Osteoblast (primary cell): Measurements from ENCODE around the gene ERRFI1. TPM values are rescaled to one million over a fixed set of nuclear protein-coding genes. Genes with fewer than 3 reads are reported as not detected.
A peak's percentile ranks its signal among the peaks of the same experiment; 100 is the strongest.
"Not testable (repeated sequence)": the region's sequence is repeated elsewhere in the genome, so short reads cannot be mapped to it uniquely, and the experiment has no call there.

ENCODE experiments used
- DNase-seq: peaks from one replicate; pipeline ENCODE4 v3.0.0; 2011; ENCODE audit warnings: low spot score, mixed read lengths; ENCODE audit not compliant: insufficient read length; ENCODE audit errors: missing footprints
- H2AFZ ChIP-seq: 2 replicates; pipeline ENCODE4 v1.6.0; 2011; ENCODE audit warnings: mild to moderate bottlenecking, low read length
- H3K27ac ChIP-seq: 2 replicates; pipeline ENCODE4 v1.5.1; 2011; ENCODE audit warnings: mild to moderate bottlenecking, low read depth, low read length, moderate library complexity
- H3K27me3 ChIP-seq: 2 replicates; pipeline ENCODE4 v1.6.0; 2012; ENCODE audit warnings: mild to moderate bottlenecking, control low read depth, inconsistent platforms, low read length, moderate library complexity; ENCODE audit not compliant: insufficient read depth
- H3K36me3 ChIP-seq: 2 replicates; pipeline ENCODE4 v1.5.1; 2011; ENCODE audit warnings: mild to moderate bottlenecking, low read length, control low read depth, moderate library complexity; ENCODE audit not compliant: insufficient read depth
- H3K4me1 ChIP-seq: 2 replicates; pipeline ENCODE4 v1.5.1; 2011; ENCODE audit warnings: mild to moderate bottlenecking, low read length, control low read depth, moderate library complexity; ENCODE audit not compliant: insufficient read depth
- H3K4me2 ChIP-seq: 2 replicates; pipeline ENCODE4 v1.6.0; 2011; ENCODE audit warnings: mild to moderate bottlenecking, low read length; ENCODE audit not compliant: insufficient read depth
- H3K4me3 ChIP-seq: fragments of 200-600 bp; sonication (generic); 3 replicates; pipeline ENCODE4 v1.5.1; 2012; ENCODE audit warnings: mild to moderate bottlenecking, low read length, inconsistent platforms; ENCODE audit not compliant: insufficient read depth
- H3K79me2 ChIP-seq: 2 replicates; pipeline ENCODE4 v1.6.0; 2012; ENCODE audit warnings: mild to moderate bottlenecking, low read length, control low read depth, inconsistent platforms; ENCODE audit not compliant: insufficient read depth
- H3K9me3 ChIP-seq: 2 replicates; pipeline ENCODE4 v1.5.1; 2011; ENCODE audit warnings: low read depth, low read length, control low read depth
- H4K20me1 ChIP-seq: 2 replicates; pipeline ENCODE4 v1.6.0; 2012; ENCODE audit warnings: mild to moderate bottlenecking, low read length, control low read depth; ENCODE audit not compliant: insufficient read depth
- total RNA-seq: library from RNA; depleted of rRNA; stranded (reverse); fragments of >200 nt; gene quantifications from 2 replicates; pipeline ENCODE4 v1.2.3, GENCODE V29; 2012
- TF ChIP-seq, protein P1 (sequence below): IDR thresholded peaks from 2 replicates; pipeline ENCODE4 v1.5.1; 2011; ENCODE audit warnings: mild to moderate bottlenecking, low read depth, low read length, moderate library complexity; ENCODE audit errors: extremely low read depth

Gene ERRFI1
- total RNA-seq, 1 donor: 69.5 TPM

DNA sequence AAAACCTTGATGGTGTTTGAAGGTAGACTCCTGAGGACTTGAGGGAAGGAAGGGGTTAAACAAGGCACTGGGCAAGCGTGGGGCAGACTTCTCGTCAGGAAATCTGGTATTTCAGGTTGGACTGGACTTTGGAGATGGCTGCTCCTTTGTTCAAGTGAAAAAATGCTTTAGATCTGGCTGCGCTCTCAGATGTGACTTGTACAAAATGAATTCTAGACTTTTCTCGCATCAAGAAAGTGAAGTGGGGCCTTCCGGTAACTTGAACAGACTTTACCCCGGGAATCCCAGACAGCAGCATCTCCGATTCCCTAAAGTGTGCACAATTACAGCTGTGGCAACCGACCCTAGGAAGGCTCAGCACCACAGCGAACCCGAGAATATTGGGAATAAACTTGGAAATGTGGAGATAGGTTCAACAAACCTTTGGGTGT, 44.3 kb upstream of the ERRFI1 start:
- Histone ChIP-seq H2AFZ (peak overlapping the region; percentile 80), H3K36me3 (no peaks in the 10 kb centered on the region), H3K27ac (no peak overlapping the region), H3K4me3 (no peak overlapping the region), H3K79me2 (no peaks in the 10 kb centered on the region), H3K4me1 (peaks cover 5% of the 10 kb centered on the region), H3K4me2 (no peak overlapping the region), H4K20me1 (no peaks in the 10 kb centered on the region), H3K27me3 (no peaks in the 10 kb centered on the region), H3K9me3 (no peaks in the 10 kb centered on the region)
- no peak for DNase-seq
- TF ChIP-seq, protein P1, sequence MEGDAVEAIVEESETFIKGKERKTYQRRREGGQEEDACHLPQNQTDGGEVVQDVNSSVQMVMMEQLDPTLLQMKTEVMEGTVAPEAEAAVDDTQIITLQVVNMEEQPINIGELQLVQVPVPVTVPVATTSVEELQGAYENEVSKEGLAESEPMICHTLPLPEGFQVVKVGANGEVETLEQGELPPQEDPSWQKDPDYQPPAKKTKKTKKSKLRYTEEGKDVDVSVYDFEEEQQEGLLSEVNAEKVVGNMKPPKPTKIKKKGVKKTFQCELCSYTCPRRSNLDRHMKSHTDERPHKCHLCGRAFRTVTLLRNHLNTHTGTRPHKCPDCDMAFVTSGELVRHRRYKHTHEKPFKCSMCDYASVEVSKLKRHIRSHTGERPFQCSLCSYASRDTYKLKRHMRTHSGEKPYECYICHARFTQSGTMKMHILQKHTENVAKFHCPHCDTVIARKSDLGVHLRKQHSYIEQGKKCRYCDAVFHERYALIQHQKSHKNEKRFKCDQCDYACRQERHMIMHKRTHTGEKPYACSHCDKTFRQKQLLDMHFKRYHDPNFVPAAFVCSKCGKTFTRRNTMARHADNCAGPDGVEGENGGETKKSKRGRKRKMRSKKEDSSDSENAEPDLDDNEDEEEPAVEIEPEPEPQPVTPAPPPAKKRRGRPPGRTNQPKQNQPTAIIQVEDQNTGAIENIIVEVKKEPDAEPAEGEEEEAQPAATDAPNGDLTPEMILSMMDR: no peak

DNA sequence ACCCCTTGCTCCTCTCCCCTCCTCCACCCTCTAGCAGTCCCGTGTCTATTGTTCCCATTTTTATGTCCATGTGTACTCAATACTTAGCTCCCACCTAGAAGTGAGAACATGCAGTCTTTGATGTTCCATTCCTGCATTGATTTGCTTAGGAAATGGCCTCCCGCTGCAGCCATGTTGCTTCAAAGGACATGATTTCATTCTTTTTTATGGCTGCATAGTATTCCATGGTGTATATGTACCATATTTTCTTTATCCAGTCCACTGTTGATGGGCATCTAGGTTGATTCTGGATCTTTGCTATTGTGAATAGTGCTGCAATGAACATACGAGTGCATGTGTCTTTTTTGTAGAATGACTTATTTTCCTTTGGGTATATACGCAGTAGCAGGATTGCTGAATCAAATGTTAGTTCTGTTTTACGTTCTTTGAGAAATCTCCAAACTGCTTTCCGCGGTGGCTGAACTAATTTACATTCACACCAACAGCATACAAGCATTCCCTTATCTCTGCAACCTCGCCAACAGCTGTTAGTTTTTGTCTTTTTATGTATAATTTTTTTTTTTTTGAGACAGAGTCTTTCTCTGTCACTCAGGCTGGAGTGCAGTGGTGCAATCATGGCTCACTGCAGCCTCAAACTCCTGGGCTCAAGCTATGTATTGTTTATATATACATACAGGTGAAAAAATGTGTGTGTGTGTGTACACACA, 43.7 kb upstream of the ERRFI1 start:
- not testable (repeated sequence) for H3K79me2 ChIP-seq, H3K36me3 ChIP-seq, H3K4me1 ChIP-seq, DNase-seq, H3K4me3 ChIP-seq, H3K9me3 ChIP-seq, H3K27ac ChIP-seq, H4K20me1 ChIP-seq, H3K27me3 ChIP-seq, H2AFZ ChIP-seq, H3K4me2 ChIP-seq

DNA sequence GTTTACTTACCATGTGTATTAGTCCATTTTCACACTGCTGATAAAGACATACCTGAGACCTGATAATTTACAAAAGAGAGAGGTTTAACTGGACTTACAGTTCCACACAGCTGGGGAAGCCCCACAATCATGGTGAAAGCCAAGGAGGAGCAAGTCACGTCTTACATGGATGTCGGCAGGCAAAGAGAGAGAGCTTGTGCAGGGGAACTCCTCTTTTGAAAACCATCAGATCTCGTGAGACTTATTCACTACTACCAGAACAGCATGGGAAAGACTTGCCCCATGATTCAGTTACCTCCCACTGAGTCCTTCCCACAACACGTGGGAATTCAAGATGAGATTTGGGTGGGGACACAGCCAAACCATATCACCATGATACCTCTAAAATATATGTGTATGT, 39.3 kb upstream of the ERRFI1 start:
- no peaks in the 10 kb centered on the region for H3K27me3 ChIP-seq
- TF ChIP-seq, protein P1: no peak
- no peak overlapping the region for H2AFZ ChIP-seq
- no peaks in the 10 kb centered on the region for H3K36me3 ChIP-seq
- no peaks in the 10 kb centered on the region for H4K20me1 ChIP-seq
- H3K4me3 ChIP-seq: no peak overlapping the region
- H3K4me1 ChIP-seq: peaks cover 15% of the 10 kb centered on the region
- DNase-seq: no peak
- H3K27ac ChIP-seq: no peak overlapping the region
- H3K9me3 ChIP-seq: no peaks in the 10 kb centered on the region
- H3K4me2 ChIP-seq: no peak overlapping the region
- no peaks in the 10 kb centered on the region for H3K79me2 ChIP-seq

DNA sequence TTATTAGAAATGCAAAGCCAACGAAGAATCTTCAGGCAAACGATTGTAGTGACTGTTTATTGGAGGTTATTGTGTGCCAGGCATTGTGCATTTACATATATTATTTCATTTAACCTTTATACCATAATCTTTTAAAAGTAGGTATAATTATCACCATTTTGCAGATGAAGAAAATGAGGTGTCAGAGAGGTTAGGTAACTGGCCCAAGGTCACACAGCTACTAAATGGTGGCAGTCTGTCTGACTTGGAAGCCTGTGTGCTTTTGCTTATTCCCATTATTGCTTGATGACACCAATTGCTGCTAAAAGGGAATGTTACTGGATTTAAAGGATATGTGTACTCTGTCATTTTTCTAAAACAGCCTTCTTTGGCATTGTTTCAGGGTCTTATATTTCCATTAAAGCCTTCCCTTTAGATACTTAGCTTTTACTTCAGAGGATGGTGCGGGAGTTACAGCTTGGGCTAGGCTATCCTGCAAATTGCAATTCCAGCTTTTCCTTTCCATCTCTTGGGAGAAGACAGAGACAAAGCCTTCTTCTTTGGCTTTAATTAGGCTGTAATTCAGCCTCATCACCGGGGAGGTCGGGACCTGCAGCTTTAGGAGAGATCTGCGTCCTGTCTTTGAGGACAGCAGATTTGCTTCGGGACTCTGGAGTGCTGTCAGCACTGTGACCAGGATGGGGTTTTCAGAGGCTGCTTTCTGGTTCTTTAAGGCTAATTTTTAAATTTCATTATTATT, 37.4 kb upstream of the ERRFI1 start:
- Histone ChIP-seq H3K4me1 (peaks cover 26% of the 10 kb centered on the region), H3K79me2 (no peaks in the 10 kb centered on the region), H3K4me3 (no peak overlapping the region), H4K20me1 (no peaks in the 10 kb centered on the region), H3K36me3 (no peaks in the 10 kb centered on the region), H3K27ac (no peak overlapping the region), H3K9me3 (no peaks in the 10 kb centered on the region), H3K27me3 (no peaks in the 10 kb centered on the region), H3K4me2 (no peak overlapping the region), H2AFZ (peak overlapping the region; percentile 63)
- TF ChIP-seq, protein P1: no peak
- DNase-seq: no peak
